Nucleus accumbens (tissue), 56 donors: ENCODE measurements around the gene UTF1.
"Not testable (repeated sequence)": the region's sequence is repeated elsewhere in the genome, so short reads cannot be mapped to it uniquely, and the experiment has no call there.

Experiments used
- DNase-seq, 56 donors: peaks; one replicate each; lab custom pipeline; 2025; lab: John Stamatoyannopoulos, UW

The UTF1 gene

DNA sequence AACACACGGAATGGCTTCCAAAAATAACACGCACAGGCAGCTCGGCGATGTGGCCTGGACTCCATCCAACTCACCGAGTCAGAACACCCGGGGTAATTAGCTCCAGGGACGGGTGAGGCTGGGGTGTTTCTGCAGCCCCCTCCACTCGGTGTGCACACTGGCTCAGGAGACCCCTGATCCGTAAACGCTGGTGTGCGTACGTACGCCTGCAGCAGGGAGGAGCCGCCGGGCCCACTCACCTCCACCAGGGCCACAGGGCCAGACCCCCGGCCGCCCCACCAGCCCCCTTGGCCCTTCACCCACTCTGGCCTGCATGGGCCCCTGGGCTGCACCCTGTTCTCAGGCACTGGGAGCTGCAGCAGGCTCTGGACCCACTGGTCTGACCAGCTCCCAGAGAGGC is 22.4 kb upstream of the UTF1 start:
- DNase-seq = no peak

DNA sequence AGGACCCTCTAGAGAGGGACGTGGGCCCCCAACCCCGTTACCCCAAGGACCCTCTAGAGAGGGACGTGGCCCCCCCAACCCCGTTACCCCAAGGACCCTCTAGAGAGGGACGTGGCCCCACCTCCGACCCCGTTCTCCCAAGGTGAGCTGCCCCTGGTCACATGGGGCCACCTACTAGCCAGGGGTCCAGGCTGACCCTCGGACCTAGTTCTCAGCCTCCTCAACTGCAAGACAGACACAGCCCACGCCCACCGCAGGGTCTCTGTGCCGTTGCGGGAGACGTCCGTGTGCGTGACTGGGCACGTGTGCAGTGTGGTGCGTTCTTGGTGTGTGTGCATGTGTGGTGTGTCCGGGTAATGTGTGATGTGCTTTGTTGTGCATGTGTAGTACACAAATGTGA is 21.6 kb upstream of the UTF1 start:
- no peak for DNase-seq

DNA sequence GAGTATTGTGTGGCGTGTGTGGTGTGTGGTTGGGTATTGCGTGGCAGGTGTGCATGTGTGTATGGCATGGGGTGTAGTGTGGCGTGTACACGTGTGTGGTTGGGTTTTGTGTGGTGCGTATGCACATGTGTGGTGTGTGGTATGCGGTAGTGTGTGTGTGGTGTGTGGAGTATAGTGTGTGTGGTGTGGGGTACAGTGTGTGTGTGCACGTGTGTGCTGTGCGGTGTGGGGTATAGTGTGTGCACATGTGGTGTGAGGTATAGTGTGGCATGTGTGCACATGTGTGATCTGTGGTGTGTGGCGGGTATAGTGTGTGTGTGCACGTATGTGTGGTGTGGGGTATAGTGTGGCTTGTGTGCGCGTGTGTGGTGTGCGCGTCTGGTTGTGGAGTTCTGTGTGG is 20.9 kb upstream of the UTF1 start:
- no peak for DNase-seq

DNA sequence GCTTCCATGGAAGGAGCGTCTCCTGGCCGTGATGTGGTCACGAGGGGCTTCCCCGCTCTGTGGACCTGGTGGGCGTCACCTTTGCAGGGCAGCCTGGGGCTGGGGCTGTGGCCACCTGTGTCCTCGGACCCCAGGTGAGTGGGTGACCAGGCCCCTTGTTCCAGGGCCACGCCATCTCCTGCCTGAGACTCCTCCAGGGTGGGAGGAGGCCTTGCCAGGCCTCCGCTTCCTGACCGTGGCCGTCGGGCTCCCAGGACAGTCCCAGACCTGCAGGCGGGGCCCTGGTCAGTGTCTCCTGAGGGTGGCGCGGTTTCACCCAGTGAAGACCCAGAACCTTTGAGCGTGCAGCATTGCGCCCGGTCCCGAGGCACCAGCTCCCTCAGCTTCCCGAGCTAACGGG is 20.4 kb upstream of the UTF1 start:
- DNase-seq = no peak

DNA sequence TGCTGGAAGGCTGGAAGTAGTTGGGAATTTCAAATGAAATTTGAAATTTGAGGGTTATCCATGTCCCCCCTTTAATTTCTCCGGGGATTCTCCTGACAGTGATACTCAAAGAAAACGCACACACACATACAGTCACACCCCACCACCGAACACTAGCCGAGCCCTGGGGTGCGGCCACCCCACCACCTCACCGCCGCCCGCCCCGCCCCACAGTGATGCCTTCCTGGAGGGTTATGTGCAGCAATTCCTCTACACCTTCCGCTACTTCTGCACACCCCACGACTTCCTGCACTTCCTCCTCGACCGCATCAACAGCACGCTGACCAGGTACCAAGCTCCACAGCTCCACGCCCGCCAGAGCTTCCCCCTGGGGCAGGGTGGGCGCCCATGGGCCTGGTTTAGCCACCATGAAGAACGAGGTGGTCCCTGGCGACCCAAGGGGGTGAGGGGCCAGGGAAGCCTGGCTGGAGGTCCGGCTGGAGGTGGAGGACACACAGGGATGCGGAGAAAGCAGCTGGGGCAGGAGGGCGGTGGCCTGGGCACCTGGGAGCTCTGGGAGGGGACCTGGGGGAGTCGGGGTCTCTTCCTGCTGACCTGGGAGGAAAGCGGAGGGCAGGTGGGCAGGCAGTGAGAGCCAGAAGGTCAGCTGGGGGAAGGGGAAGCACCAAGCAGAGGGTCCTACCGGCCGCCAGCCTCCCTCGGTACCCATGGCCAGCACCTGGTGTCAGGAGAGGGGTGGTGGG is 19.4 kb upstream of the UTF1 start:
- no peak for DNase-seq

DNA sequence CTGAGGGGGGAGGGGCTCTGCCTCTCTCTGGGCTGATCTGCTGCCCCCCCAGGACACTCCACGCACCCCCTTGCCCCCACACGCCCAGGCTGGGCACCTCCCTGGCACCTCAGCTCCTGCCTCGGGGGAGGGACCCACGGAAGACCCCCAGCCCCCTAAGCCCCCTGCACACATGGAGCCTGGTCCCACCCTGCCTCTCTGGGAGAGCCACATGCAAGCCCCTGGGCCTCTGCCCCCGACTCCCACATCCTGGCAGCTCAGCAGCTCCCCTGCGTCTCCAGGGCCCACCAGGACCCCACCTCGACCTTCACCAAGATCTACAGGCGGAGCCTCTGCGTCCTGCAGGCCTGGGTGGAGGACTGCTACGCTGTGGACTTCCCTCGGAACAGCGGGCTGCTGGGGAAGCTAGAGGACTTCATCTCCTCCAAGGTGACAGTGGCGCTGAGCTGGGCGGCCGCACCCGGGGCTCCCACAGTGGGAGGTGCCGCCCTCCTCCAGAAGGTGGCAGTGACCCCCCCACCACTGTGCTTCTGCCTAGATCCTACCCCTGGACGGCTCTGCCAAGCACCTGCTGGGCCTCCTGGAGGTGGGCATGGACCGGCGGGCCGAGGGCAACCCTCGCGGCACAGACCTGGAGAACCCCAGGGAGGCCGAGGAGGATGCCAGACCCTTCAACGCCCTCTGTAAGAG is 18.7 kb upstream of the UTF1 start:
- no peak for DNase-seq

DNA sequence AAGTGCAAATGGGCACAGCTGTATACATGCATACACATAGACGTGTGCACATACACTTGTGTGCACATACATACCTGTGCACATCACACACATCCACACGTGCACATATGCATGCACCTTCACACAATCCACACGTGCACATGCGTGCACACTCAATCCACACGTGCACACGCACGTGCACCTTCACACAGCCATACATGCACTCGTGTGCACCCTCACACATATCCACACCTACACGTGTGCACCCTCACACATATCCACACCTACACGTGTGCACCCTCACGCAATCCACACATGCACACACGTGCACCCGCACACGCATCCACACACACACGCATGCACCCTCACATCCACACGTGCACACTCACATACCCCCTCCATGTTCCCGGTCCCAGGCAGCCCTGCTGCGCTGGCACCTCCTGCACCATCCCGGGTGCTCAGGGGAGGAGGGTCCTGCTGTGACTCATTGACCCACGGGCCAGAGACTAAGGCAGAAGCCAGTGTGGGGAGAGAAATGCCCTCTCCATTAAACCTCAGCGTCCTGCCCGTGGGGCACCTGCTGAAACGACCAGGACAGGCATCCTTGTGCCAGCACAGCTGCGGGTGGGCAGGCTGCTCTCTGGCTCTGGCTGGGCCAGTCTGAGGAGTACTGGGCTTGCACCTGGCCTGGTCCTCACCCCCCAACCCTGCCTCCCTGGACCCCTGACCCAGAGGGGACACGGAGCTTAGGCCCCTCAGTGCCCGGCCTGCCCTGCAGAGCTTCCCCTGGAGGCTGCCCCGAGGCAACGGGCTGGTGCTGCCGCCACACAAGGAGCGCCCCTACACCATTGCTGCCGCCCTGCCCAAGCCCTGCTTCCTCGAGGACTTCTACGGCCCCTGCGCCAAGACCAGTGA is 17.8 kb upstream of the UTF1 start:
- DNase-seq = no peak

DNA sequence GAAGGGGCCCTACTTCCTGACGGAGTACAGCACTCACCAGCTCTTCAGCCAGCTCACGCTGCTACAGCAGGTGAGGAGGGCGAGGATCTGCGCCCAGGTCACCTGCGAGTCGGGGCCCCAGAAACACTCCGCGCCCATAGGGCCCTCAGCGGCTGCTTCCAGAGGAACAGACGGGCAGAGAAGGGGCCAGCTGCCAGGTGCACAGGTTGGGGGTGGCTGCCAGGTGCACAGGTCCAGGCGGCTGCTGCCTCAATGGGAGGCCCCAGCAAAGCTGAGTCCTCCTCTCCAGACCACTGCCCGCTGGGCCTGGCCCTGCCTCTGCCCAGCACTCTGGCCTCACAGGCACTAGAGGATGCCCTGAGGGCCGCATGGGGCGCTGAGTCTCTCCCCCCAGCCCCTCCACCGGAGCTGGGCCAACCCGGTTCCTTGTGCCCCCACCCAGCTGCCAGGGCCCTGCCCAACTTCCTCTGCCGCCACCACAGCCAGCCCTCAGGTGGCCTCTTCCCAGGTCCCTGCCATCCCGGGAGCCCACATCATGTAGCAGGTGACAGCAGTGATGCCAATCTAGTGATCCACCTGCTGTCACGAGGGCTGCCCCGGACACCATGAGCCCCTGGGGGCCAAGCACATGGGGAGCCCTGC is 17.0 kb upstream of the UTF1 start:
- no peak for DNase-seq

DNA sequence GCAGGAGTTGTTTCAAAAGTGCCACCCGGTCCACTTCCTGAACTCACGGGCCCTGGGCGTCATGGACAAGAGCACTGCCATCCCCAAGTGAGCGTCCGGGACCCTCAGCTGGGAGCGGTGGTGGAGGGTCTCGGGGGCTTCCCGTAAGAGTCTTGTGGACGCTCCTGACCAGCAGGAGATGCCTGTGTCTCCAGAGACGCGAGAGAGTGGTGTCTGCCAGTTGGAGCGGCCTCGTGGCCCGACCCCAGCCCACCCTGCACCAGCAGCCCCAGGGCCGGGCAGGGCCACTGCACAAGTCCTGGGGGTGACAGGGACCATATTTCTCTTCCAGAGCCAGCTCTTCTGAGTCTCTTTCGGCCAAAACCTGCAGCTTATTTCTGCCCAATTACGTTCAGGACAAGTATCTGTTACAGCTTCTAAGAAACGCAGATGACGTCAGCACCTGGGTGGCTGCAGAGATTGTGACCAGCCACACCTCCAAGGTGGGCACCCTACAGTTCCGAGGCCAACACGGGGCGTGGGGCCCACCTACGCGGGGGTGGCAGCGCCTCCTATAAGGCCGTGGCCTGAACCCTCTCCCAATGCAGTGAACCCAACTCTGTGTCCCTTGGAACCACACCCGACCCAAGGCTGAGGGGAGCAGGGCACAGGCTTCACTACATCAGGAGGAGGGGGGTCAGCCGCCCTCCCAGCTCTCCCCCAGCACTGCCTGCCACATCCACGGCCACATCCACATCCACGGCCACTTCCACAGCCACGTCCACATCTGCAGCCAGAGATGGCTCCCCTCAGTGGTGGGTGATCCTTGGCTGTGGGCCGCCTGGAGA is 16.2 kb upstream of the UTF1 start:
- no peak for DNase-seq

DNA sequence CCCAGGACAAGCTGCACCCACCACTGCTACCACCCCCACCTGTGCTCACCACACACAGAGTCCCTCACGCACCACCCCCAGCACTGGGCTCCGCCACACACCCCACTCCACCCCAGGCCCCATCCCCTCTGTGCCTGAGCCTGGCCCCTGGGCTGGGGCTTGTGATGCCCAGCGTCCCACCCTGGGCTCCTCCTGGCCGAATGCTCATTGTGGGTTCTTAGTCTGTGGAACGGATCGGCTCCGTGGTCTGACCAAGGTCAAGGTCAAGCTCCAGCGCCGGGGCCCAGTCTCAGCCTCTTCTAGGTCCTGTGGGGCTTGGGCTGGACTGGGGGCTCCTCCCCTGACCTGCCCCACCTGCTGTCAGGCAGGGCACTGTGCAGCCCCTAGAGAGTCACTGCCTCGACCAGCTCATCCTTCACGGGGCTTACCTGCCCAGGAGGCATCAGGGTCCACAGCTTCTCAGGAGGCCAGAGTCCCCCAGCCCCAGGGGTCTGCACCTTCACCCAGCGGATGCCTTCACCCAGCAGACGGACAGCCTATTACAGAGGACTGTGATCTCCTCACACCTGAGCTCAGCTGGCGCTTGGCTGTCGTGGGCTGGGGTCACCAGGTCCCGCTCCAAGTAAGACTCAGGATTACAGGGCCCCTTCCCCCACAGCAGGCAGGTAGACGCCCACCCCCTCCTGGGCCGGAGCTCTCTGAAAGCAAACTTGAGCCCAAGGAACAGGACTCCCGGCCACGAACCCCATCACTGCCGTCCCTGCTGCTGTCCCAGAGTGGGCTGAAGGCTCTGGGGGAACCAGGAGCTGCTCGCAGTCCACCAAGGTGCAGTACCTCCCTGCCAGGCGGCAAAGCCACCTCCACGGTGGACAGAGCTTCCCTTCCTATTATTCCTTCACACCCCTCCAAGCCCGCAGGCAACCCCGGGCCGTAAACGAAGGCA is 15.3 kb upstream of the UTF1 start:
- DNase-seq = no peak

DNA sequence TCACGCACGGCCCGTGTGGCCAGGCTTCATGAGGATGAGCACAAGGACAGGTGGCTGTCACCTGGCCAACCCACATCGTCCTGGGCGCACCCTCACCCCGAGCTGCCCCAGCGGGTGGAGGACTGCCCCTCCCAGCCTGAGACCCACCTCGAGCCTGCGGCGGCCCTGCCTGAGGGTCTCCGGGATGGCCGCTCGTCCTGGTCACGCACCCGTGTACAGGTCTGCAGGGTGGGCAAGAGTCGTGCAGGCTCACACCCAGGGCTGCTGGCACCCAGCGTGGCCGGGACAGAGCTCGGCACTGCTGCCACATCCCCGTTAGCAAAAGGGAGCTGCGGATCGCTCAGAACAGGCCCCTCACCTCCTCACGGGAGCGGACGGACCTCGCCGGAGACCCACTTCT is 14.4 kb upstream of the UTF1 start:
- no peak for DNase-seq

DNA sequence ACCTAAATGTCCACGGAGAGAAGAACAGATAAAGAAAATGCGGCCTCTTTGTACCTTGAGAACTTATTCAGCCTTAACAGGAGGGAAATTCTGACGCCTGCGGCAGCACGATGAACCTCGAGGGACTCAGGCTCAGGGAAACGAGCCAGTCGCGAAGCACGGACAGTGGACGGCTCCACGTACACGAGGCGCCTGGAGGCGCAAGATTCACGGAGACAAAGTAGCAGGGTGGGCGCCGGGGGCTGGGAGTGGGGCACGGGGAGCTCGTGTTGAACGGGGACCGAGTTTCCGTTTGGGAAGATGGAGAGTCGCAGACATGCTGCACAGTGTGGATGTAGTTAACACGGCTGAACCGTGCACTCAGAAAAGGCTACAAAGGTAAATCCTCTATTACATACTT is 13.2 kb upstream of the UTF1 start:
- DNase-seq = no peak

DNA sequence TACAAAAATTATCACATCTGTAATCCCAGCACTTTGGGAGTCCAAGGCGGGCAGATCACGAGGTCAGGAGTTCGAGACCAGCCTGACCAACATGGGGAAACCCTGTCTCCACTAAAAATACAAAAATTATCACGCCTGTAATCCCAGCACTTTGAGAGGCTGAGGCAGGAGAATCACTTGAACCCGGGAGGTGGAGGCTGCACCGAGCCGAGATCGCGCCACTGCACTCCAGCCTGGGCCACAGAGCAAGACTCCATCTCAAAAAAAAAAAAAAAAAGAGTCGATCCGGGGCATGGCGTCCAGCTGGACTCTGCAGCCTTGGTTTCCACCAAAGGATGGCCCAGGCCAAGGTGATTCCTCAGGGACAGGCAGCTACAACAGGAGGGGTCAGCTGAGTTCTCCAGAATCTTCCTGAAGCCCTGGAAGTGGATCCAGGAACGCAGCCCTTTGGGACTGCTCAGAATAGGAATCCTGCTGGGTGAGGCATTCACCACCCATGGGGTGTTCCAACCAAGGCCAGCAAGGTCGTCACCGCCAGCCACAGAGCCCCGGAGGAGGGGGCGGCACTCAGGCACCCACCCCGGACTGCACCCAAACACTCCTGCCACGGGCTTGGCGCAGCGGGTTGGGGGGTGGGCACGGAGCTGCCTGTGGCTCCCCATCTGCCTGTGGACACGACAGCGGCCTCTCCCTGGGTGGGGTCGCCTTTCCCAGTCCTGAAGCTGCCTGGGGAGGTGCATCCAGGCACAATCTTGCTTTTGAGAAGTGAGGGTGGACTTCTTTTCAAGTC is 12.0 kb upstream of the UTF1 start:
- DNase-seq = no peak

DNA sequence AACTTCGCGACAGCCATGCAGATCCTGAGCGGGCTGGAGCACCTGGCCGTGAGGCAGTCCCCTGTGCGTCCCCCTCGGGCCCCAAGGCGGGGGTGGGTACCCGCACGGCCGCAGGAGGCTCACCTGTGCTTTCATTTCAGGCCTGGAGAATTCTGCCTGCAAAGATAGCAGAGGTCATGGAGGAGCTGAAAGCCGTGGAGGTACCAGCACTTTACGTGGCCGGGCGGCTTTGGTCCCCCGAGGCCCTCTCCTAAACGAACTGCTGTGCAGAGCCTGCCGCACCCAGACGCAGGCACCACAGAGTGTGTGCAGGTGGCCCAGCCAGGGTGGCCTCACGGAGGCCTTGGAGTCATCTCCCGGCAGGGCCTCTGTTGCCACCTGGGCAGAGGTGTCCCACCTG is 11.1 kb upstream of the UTF1 start:
- DNase-seq = no peak

DNA sequence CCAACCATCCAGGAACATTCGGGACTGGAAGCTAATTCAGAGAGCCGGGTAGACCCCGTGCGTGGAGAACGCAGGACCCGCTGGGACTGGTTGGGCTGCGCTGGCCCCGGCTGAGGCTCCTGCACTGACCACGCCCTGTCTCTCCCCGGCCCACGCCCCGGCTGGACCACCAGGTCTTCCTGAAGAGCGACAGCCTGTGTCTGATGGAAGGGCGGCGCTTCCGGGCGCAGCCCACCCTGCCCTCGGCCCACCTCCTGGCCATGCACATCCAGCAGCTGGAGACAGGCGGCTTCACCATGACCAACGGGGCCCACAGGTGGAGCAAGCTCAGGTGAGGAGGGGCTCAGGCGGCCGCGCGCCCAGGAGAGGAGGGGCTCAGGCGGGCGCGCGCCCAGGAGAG is 10.2 kb upstream of the UTF1 start:
- no peak for DNase-seq

DNA sequence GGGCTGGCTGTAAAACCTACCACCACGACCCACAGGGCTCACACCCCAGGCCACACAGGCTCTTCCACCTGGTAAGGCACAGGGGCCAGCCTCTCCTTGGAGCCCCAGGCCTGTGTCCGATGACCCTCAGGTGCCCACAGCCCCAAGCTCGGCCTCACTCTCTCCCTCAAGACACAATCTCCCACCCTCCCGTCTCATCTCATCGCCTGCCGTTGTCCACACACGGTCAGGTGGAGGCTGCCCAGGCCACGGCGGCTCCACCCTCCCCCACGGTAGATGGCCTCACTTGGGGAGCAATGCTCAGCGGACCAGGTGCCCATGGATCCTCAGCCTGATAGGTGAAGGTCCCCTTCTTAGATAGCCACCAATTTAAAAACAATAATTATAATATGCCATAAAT is 8.7 kb upstream of the UTF1 start:
- no peak for DNase-seq

DNA sequence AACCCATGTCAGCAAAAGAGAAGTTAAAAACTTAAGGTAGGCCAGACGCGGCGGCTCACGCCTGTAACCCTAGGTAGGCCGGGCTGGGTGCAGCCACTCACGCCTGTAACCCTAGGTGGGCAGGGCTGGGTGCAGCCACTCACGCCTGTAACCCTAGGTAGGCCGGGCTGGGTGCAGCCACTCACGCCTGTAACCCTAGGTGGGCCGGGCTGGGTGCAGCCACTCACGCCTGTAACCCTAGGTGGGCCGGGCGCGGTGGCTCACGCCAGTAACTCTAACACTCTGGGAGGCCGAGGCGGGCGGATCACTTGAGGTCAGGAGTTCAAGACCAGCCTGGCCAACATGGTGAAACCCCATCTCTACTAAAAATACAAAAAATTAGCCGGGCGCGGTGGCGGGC is 8.3 kb upstream of the UTF1 start:
- not testable (repeated sequence) for DNase-seq

DNA sequence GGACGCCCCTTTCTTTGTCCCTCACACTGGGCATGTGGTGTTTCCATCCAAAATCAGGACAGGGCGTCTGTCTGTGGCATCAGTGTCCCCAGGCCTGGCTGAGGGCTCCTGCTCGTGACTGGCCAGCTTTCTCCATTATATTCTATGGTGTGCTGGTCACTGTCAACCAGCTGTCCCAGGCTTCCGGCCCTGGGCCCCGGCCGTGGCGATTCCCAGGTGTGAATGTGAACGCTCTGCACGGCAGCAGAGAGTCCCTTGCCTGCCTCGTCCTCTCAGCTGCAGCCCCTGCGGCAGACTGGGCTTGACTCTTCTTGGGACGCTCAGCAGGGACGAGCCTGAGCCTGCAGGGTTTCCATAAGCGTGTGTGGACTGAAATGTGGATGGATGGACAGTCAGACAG is 5.9 kb upstream of the UTF1 start:
- DNase-seq = no peak
